Skeletal muscle satellite cell (primary cell): ENCODE measurements around the gene DUSP2. TPM values are rescaled to one million over a fixed set of nuclear protein-coding genes. Genes with fewer than 3 reads are reported as not detected.

Experiments
- H3K27me3 ChIP-seq: 2 replicates; pipeline ENCODE4 v1.7.0; 2013; ENCODE audit warnings: low read length; ENCODE audit not compliant: control insufficient read depth, insufficient read depth
- H3K36me3 ChIP-seq: 2 replicates; pipeline ENCODE4 v1.7.0; 2013; ENCODE audit warnings: mild to moderate bottlenecking, control low read depth, low read length; ENCODE audit not compliant: insufficient read depth
- H3K4me1 ChIP-seq: 2 replicates; pipeline ENCODE4 v1.7.0; 2013; ENCODE audit warnings: low read length; ENCODE audit not compliant: control insufficient read depth, insufficient read depth
- H3K4me2 ChIP-seq: 2 replicates; pipeline ENCODE4 v1.7.0; 2013; ENCODE audit warnings: mild to moderate bottlenecking, low read length
- H3K4me3 ChIP-seq: 2 replicates; pipeline ENCODE4 v1.7.0; 2013; ENCODE audit warnings: low read length
- H3K9ac ChIP-seq: 2 replicates; pipeline ENCODE4 v1.7.0; 2013; ENCODE audit warnings: mild to moderate bottlenecking, low read depth, low read length, moderate library complexity
- H3K9me3 ChIP-seq: replicated peaks from 2 replicates; pipeline ENCODE4 v1.7.0; 2013; ENCODE audit warnings: mild to moderate bottlenecking, control low read depth, low read length
- total RNA-seq: library from RNA; depleted of rRNA; stranded (reverse); fragments of >200 nt; gene quantifications from 2 replicates; pipeline ENCODE4 v1.2.3, GENCODE V29; 2012; rRNA removed

DUSP2 gene
- total RNA-seq: 1.7 and 1.8 TPM in 2 replicates

GRCh38 chr2:96145036-96145847 lies at the start of gene DUSP2:
Gene DUSP2 (minus strand): TSS chr2:96145440. CDS start chr2:96145354, 86 bp downstream.
- Histone ChIP-seq H3K27me3 (no peaks in the 10 kb centered on the region), H3K4me1 (peaks cover 27% of the 10 kb centered on the region), H3K9ac (peak within 1 kb of the TSS; percentile 73), H3K9me3 (no peaks in the 10 kb centered on the region), H3K36me3 (no peaks in the 10 kb centered on the region), H3K4me3 (peak within 1 kb of the TSS; percentile 78), H3K4me2 (peak within 1 kb of the TSS; percentile 99)

GRCh38 chr2:96191937-96192670 lies 46.9 kb upstream of the DUSP2 start:
- Histone ChIP-seq H3K4me2 (no peak overlapping the region), H3K9ac (no peak overlapping the region), H3K4me3 (no peak overlapping the region), H3K27me3 (no peaks in the 10 kb centered on the region), H3K9me3 (no peaks in the 10 kb centered on the region), H3K36me3 (peaks cover 65% of the 10 kb centered on the region), H3K4me1 (peaks cover 18% of the 10 kb centered on the region)

- Histone ChIP-seq H3K4me2 (no peak overlapping the region), H3K27me3 (no peaks in the 10 kb centered on the region), H3K4me3 (no peak overlapping the region), H3K36me3 (peaks cover 84% of the 10 kb centered on the region), H3K9ac (no peak overlapping the region), H3K4me1 (no peaks in the 10 kb centered on the region), H3K9me3 (no peaks in the 10 kb centered on the region)
Measured at GRCh38 chr2:96188821-96189526, 43.7 kb upstream of the DUSP2 start.

GRCh38 chr2:96186562-96186961 lies 41.3 kb upstream of the DUSP2 start:
- Histone ChIP-seq H3K27me3 (no peaks in the 10 kb centered on the region), H3K4me3 (no peak overlapping the region), H3K4me1 (no peaks in the 10 kb centered on the region), H3K36me3 (peaks cover 65% of the 10 kb centered on the region), H3K4me2 (no peak overlapping the region), H3K9me3 (no peaks in the 10 kb centered on the region), H3K9ac (no peak overlapping the region)

GRCh38 chr2:96185516-96185915 lies 40.3 kb upstream of the DUSP2 start:
- Histone ChIP-seq H3K9ac (no peak overlapping the region), H3K36me3 (peaks cover 55% of the 10 kb centered on the region), H3K27me3 (no peaks in the 10 kb centered on the region), H3K4me3 (no peak overlapping the region), H3K9me3 (no peaks in the 10 kb centered on the region), H3K4me1 (no peaks in the 10 kb centered on the region), H3K4me2 (no peak overlapping the region)

GRCh38 chr2:96184989-96185388 lies 39.7 kb upstream of the DUSP2 start:
- Histone ChIP-seq H3K9me3 (no peaks in the 10 kb centered on the region), H3K4me3 (no peak overlapping the region), H3K9ac (no peak overlapping the region), H3K36me3 (peaks cover 50% of the 10 kb centered on the region), H3K27me3 (no peaks in the 10 kb centered on the region), H3K4me2 (no peak overlapping the region), H3K4me1 (no peaks in the 10 kb centered on the region)

- peaks cover 45% of the 10 kb centered on the region for H3K36me3 ChIP-seq
- H3K9ac ChIP-seq: no peak overlapping the region
- no peak overlapping the region for H3K4me2 ChIP-seq
- no peaks in the 10 kb centered on the region for H3K27me3 ChIP-seq
- H3K4me1 ChIP-seq: no peaks in the 10 kb centered on the region
- no peak overlapping the region for H3K4me3 ChIP-seq
- no peaks in the 10 kb centered on the region for H3K9me3 ChIP-seq
Measured at GRCh38 chr2:96184188-96184587, 38.9 kb upstream of the DUSP2 start.

GRCh38 chr2:96181529-96181928 lies 36.3 kb upstream of the DUSP2 start:
- H3K4me3 ChIP-seq: no peak overlapping the region
- no peaks in the 10 kb centered on the region for H3K9me3 ChIP-seq
- peaks cover under 1% of the 10 kb centered on the region for H3K4me1 ChIP-seq
- H3K27me3 ChIP-seq: no peaks in the 10 kb centered on the region
- H3K9ac ChIP-seq: no peak overlapping the region
- H3K36me3 ChIP-seq: peaks cover 31% of the 10 kb centered on the region
- no peak overlapping the region for H3K4me2 ChIP-seq

GRCh38 chr2:96180521-96180920 lies 35.3 kb upstream of the DUSP2 start:
- Histone ChIP-seq H3K27me3 (no peaks in the 10 kb centered on the region), H3K9ac (no peak overlapping the region), H3K4me1 (peaks cover 9% of the 10 kb centered on the region), H3K9me3 (no peaks in the 10 kb centered on the region), H3K4me2 (no peak overlapping the region), H3K36me3 (peaks cover 21% of the 10 kb centered on the region), H3K4me3 (no peak overlapping the region)

GRCh38 chr2:96180002-96180401 lies 34.8 kb upstream of the DUSP2 start:
- Histone ChIP-seq H3K9ac (no peak overlapping the region), H3K36me3 (peaks cover 16% of the 10 kb centered on the region), H3K4me1 (peaks cover 9% of the 10 kb centered on the region), H3K27me3 (no peaks in the 10 kb centered on the region), H3K9me3 (no peaks in the 10 kb centered on the region), H3K4me2 (no peak overlapping the region), H3K4me3 (no peak overlapping the region)

GRCh38 chr2:96176661-96177060 lies 31.4 kb upstream of the DUSP2 start:
- no peaks in the 10 kb centered on the region for H3K36me3 ChIP-seq
- H3K4me3 ChIP-seq: no peak overlapping the region
- H3K27me3 ChIP-seq: no peaks in the 10 kb centered on the region
- H3K4me1 ChIP-seq: peaks cover 9% of the 10 kb centered on the region
- H3K9me3 ChIP-seq: no peaks in the 10 kb centered on the region
- H3K9ac ChIP-seq: no peak overlapping the region
- no peak overlapping the region for H3K4me2 ChIP-seq
